Mucosa of rectum (tissue), 2 donors: ENCODE data around the gene PRRX2.

ENCODE experiments used
- H3K27ac ChIP-seq, 2 donors: one replicate each; pipeline ENCODE4 v1.7.0; 2013; ENCODE audit warnings: inconsistent platforms in 2 of 2, low read depth in 2 of 2, low read length in 2 of 2
- H3K27me3 ChIP-seq, 2 donors: one replicate each; pipeline ENCODE4 v1.7.0; 2013; ENCODE audit warnings: low read length in 2 of 2; ENCODE audit not compliant: control insufficient read depth in 2 of 2, insufficient read depth in 2 of 2
- H3K36me3 ChIP-seq, 2 donors: one replicate each; pipeline ENCODE4 v1.7.0; 2013; ENCODE audit warnings: low read length in 2 of 2; ENCODE audit not compliant: control insufficient read depth in 2 of 2, insufficient read depth in 2 of 2
- H3K4me1 ChIP-seq, 2 donors: one replicate each; pipeline ENCODE4 v1.7.0; 2013; ENCODE audit warnings: low read length in 2 of 2, mild to moderate bottlenecking in 1 of 2; ENCODE audit not compliant: control insufficient read depth in 2 of 2, insufficient read depth in 2 of 2
- H3K4me3 ChIP-seq, 2 donors: one replicate each; pipeline ENCODE4 v1.7.0; 2013; ENCODE audit warnings: low read length in 2 of 2
- H3K9ac ChIP-seq, 2 donors: one replicate each; pipeline ENCODE4 v1.7.0; 2013; ENCODE audit warnings: low read length in 2 of 2, low read depth in 1 of 2, mild to moderate bottlenecking in 1 of 2
- H3K9me3 ChIP-seq, 2 donors: one replicate each; pipeline ENCODE4 v1.7.0; 2013; ENCODE audit warnings: low read length in 2 of 2; ENCODE audit not compliant: control insufficient read depth in 2 of 2
- donor health status: healthy.
- donor health status: Normal muscosa, but diverticular disease.

The PRRX2 gene

GRCh38 chr9:129644365-129644764 lies 21.1 kb upstream of the PRRX2 start:
- Histone ChIP-seq H3K36me3 (peaks cover 0 to 1% of the 10 kb centered on the region in 2 donors), H3K9me3 (no peaks in the 10 kb centered on the region), H3K9ac (no peak overlapping the region), H3K4me3 (no peak overlapping the region), H3K27me3 (no peaks in the 10 kb centered on the region), H3K4me1 (peaks cover 17 to 18% of the 10 kb centered on the region in 2 donors), H3K27ac (no peak overlapping the region)

GRCh38 chr9:129644902-129645301 lies 20.5 kb upstream of the PRRX2 start:
- H3K4me3 ChIP-seq = no peak overlapping the region
- no peaks in the 10 kb centered on the region for H3K27me3 ChIP-seq
- H3K36me3 ChIP-seq = no peaks in the 10 kb centered on the region
- H3K9ac ChIP-seq = no peak overlapping the region
- H3K4me1 ChIP-seq = peaks cover 17 to 18% of the 10 kb centered on the region in 2 donors
- no peak overlapping the region for H3K27ac ChIP-seq
- H3K9me3 ChIP-seq = no peaks in the 10 kb centered on the region

GRCh38 chr9:129646252-129646651 lies 19.2 kb upstream of the PRRX2 start:
- Histone ChIP-seq H3K9ac (no peak overlapping the region), H3K36me3 (no peaks in the 10 kb centered on the region), H3K27me3 (no peaks in the 10 kb centered on the region), H3K9me3 (no peaks in the 10 kb centered on the region), H3K27ac (no peak overlapping the region), H3K4me3 (no peak overlapping the region), H3K4me1 (peaks cover 8% of the 10 kb centered on the region in 2 donors)

GRCh38 chr9:129646654-129647053 lies 18.8 kb upstream of the PRRX2 start:
- Histone ChIP-seq H3K36me3 (no peaks in the 10 kb centered on the region), H3K9me3 (no peaks in the 10 kb centered on the region), H3K9ac (no peak overlapping the region), H3K27me3 (no peaks in the 10 kb centered on the region), H3K4me1 (peaks cover 4% of the 10 kb centered on the region in 2 donors), H3K4me3 (no peak overlapping the region), H3K27ac (no peak overlapping the region)

- Histone ChIP-seq H3K36me3 (no peaks in the 10 kb centered on the region), H3K9me3 (no peaks in the 10 kb centered on the region), H3K27ac (no peak overlapping the region), H3K4me3 (no peak overlapping the region), H3K27me3 (no peaks in the 10 kb centered on the region), H3K4me1 (no peaks in the 10 kb centered on the region), H3K9ac (no peak overlapping the region)
Observed at GRCh38 chr9:129647635-129648034, 17.8 kb upstream of the PRRX2 start.

GRCh38 chr9:129648092-129648763 lies 17.2 kb upstream of the PRRX2 start:
- H3K9ac ChIP-seq = no peak overlapping the region
- no peak overlapping the region for H3K27ac ChIP-seq
- no peaks in the 10 kb centered on the region for H3K27me3 ChIP-seq
- H3K4me1 ChIP-seq = no peaks in the 10 kb centered on the region
- no peak overlapping the region for H3K4me3 ChIP-seq
- no peaks in the 10 kb centered on the region for H3K36me3 ChIP-seq
- no peaks in the 10 kb centered on the region for H3K9me3 ChIP-seq

GRCh38 chr9:129648764-129649115 lies 16.7 kb upstream of the PRRX2 start:
- Histone ChIP-seq H3K9me3 (no peaks in the 10 kb centered on the region), H3K4me1 (no peaks in the 10 kb centered on the region), H3K27me3 (no peaks in the 10 kb centered on the region), H3K4me3 (no peak overlapping the region), H3K27ac (no peak overlapping the region), H3K9ac (no peak overlapping the region), H3K36me3 (no peaks in the 10 kb centered on the region)

- Histone ChIP-seq H3K4me3 (no peak overlapping the region), H3K9ac (no peak overlapping the region), H3K9me3 (no peaks in the 10 kb centered on the region), H3K36me3 (no peaks in the 10 kb centered on the region), H3K4me1 (no peaks in the 10 kb centered on the region), H3K27me3 (no peaks in the 10 kb centered on the region), H3K27ac (no peak overlapping the region)
Observed at GRCh38 chr9:129649726-129650679, 15.4 kb upstream of the PRRX2 start.

GRCh38 chr9:129650680-129651235 lies 14.7 kb upstream of the PRRX2 start:
- Histone ChIP-seq H3K27me3 (no peaks in the 10 kb centered on the region), H3K4me3 (no peak overlapping the region), H3K27ac (no peak overlapping the region), H3K9ac (no peak overlapping the region), H3K9me3 (no peaks in the 10 kb centered on the region), H3K36me3 (no peaks in the 10 kb centered on the region), H3K4me1 (no peaks in the 10 kb centered on the region)
